ENCODE measurements around the gene CEP95. TPM values are rescaled to one million over a fixed set of nuclear protein-coding genes. Genes with fewer than 3 reads are reported as not detected.

The CEP95 gene
- polyA plus RNA-seq, 1 donor from 2014 or later = 220 TPM

GRCh38 chr17:64484380-64484779 is 22.4 kb upstream of the CEP95 start:
- Histone ChIP-seq H3K4me2 (ENCODE audit: low read length) (no peak overlapping the region), H3K27ac (ENCODE audit: low read length) (no peak overlapping the region), H3K27me3 (ENCODE audit: insufficient read depth, low read depth, low read length) (no peaks in the 10 kb centered on the region), H3K36me3 (ENCODE audit: insufficient read depth, low read length) (no peaks in the 10 kb centered on the region), H3K4me3 (ENCODE audit: low read length) (no peak overlapping the region), H2AFZ (ENCODE audit: low read depth, low read length) (no peak overlapping the region), H3K9me2 (ENCODE audit: insufficient read depth, low read length) (no peaks in the 10 kb centered on the region), H3K79me2 (replicated peaks; ENCODE audit: insufficient read depth, low read length) (no peaks in the 10 kb centered on the region), H4K20me1 (ENCODE audit: insufficient read depth) (no peaks in the 10 kb centered on the region), H3K9ac (ENCODE audit: low read length) (no peak overlapping the region), H3F3A (ENCODE audit: insufficient read depth, low read length, poor library complexity, severe bottlenecking) (no peaks in the 10 kb centered on the region), H3K9me3 (ENCODE audit: low read length) (no peaks in the 10 kb centered on the region)
- TF ChIP-seq SMC3 (conservative IDR thresholded peaks at IDR 0.05; ENCODE audit: poor library complexity) (no peak), RAD21 (conservative IDR thresholded peaks at IDR 0.05) (no peak), EP300 (conservative IDR thresholded peaks at IDR 0.05; ENCODE audit: poor library complexity, severe bottlenecking) (no peak), TAF1 (IDR thresholded peaks at IDR 0.05; ENCODE audit: low read depth) (no peak), EZH2 (IDR thresholded peaks at IDR 0.05; ENCODE audit: borderline replicate concordance, insufficient read depth, low read length, poor library complexity, severe bottlenecking) (no peak), MXI1 (conservative IDR thresholded peaks at IDR 0.05; ENCODE audit: poor library complexity, severe bottlenecking) (no peak), POLR2AphosphoS5 (IDR thresholded peaks at IDR 0.05) (no peak), REST (IDR thresholded peaks at IDR 0.05; ENCODE audit: borderline replicate concordance) (no peak), CTCF (IDR thresholded peaks at IDR 0.05; ENCODE audit: poor library complexity, severe bottlenecking) (no peak)

GRCh38 chr17:64488301-64488700 is 18.5 kb upstream of the CEP95 start:
- Histone ChIP-seq H3K9ac (ENCODE audit: low read length) (no peak overlapping the region), H3K4me2 (ENCODE audit: low read length) (no peak overlapping the region), H3K79me2 (replicated peaks; ENCODE audit: insufficient read depth, low read length) (peaks cover 3% of the 10 kb centered on the region), H3K9me3 (ENCODE audit: low read length) (no peaks in the 10 kb centered on the region), H4K20me1 (ENCODE audit: insufficient read depth) (no peaks in the 10 kb centered on the region), H3K27me3 (ENCODE audit: insufficient read depth, low read depth, low read length) (no peaks in the 10 kb centered on the region), H3F3A (ENCODE audit: insufficient read depth, low read length, poor library complexity, severe bottlenecking) (no peaks in the 10 kb centered on the region), H3K27ac (ENCODE audit: low read length) (no peak overlapping the region), H3K36me3 (ENCODE audit: insufficient read depth, low read length) (no peaks in the 10 kb centered on the region), H2AFZ (ENCODE audit: low read depth, low read length) (no peak overlapping the region), H3K4me3 (ENCODE audit: low read length) (no peak overlapping the region), H3K9me2 (ENCODE audit: insufficient read depth, low read length) (no peaks in the 10 kb centered on the region)
- TF ChIP-seq EZH2 (IDR thresholded peaks at IDR 0.05; ENCODE audit: borderline replicate concordance, insufficient read depth, low read length, poor library complexity, severe bottlenecking) (no peak), CTCF (IDR thresholded peaks at IDR 0.05; ENCODE audit: poor library complexity, severe bottlenecking) (no peak), POLR2AphosphoS5 (IDR thresholded peaks at IDR 0.05) (no peak), EP300 (conservative IDR thresholded peaks at IDR 0.05; ENCODE audit: poor library complexity, severe bottlenecking) (no peak), TAF1 (IDR thresholded peaks at IDR 0.05; ENCODE audit: low read depth) (no peak), RAD21 (conservative IDR thresholded peaks at IDR 0.05) (no peak), MXI1 (conservative IDR thresholded peaks at IDR 0.05; ENCODE audit: poor library complexity, severe bottlenecking) (no peak), REST (IDR thresholded peaks at IDR 0.05; ENCODE audit: borderline replicate concordance) (no peak), SMC3 (conservative IDR thresholded peaks at IDR 0.05; ENCODE audit: poor library complexity) (no peak)

Measured in neural cell (in vitro differentiated cells).